CD4-positive, alpha-beta T cell treated with Interferon alpha-2 for 1 hour (primary cell): Measurements from ENCODE around the gene MCCC1.
A peak's percentile ranks its signal among the peaks of the same experiment; 100 is the strongest.
"Not testable (repeated sequence)": the region's sequence is repeated elsewhere in the genome, so short reads cannot be mapped to it uniquely, and the experiment has no call there.

Experiments
- DNase-seq, 2 donors: peaks; one replicate each; pipeline ENCODE4 v3.0.0-alpha.2; 2020 to 2022

The MCCC1 gene

GRCh38 chr3:183099026-183099837, at the start of gene MCCC1:
MCCC1 (minus strand) TSS chr3:183099496; CDS start chr3:183099440, 56 bp downstream.
- DNase-seq, result peak; percentile 97

- DNase-seq, result no peak
Observed at GRCh38 chr3:183148056-183148455, 48.8 kb upstream of the MCCC1 start.

- no peak for DNase-seq
Observed at GRCh38 chr3:183144363-183144762, 45.1 kb upstream of the MCCC1 start.

- no peak for DNase-seq
Observed at GRCh38 chr3:183142199-183142598, 42.9 kb upstream of the MCCC1 start.

GRCh38 chr3:183134844-183135243, 35.5 kb upstream of the MCCC1 start:
- DNase-seq, result no peak

- DNase-seq, result no peak
Observed at GRCh38 chr3:183132409-183132808, 33.1 kb upstream of the MCCC1 start.

- DNase-seq, result no peak
Observed at GRCh38 chr3:183131735-183132134, 32.4 kb upstream of the MCCC1 start.

- DNase-seq, result no peak
Observed at GRCh38 chr3:183131186-183131725, 32.0 kb upstream of the MCCC1 start.

GRCh38 chr3:183129243-183129642, 29.9 kb upstream of the MCCC1 start:
- DNase-seq, result no peak

GRCh38 chr3:183128709-183129108, 29.4 kb upstream of the MCCC1 start:
- no peak for DNase-seq

GRCh38 chr3:183123891-183124290, 24.6 kb upstream of the MCCC1 start:
- no peak for DNase-seq

- DNase-seq, result peak; percentile 12 to 61
Observed at GRCh38 chr3:183122257-183122932, 23.1 kb upstream of the MCCC1 start.

- no peak for DNase-seq
Observed at GRCh38 chr3:183120538-183121215, 21.4 kb upstream of the MCCC1 start.

- DNase-seq, result no peak
Observed at GRCh38 chr3:183117056-183117455, 17.8 kb upstream of the MCCC1 start.

GRCh38 chr3:183116025-183116614, 16.8 kb upstream of the MCCC1 start:
- peak; percentile 65 to 83 for DNase-seq

GRCh38 chr3:183114384-183115178, 15.3 kb upstream of the MCCC1 start:
- DNase-seq, result no peak

- DNase-seq, result not testable (repeated sequence)
Observed at GRCh38 chr3:183109847-183110246, 10.6 kb upstream of the MCCC1 start.

GRCh38 chr3:183108470-183108869, 9.2 kb upstream of the MCCC1 start:
- no peak for DNase-seq

- no peak for DNase-seq
Observed at GRCh38 chr3:183108001-183108449, 8.7 kb upstream of the MCCC1 start.

- DNase-seq, result not testable (repeated sequence)
Observed at GRCh38 chr3:183107372-183107771, 8.1 kb upstream of the MCCC1 start.

- DNase-seq, result no peak
Observed at GRCh38 chr3:183106635-183107034, 7.3 kb upstream of the MCCC1 start.

GRCh38 chr3:183103950-183104349, 4.7 kb upstream of the MCCC1 start:
- not testable (repeated sequence) for DNase-seq
